ENCODE results near the gene SUCLG2.
"Not testable (repeated sequence)": the region's sequence is repeated elsewhere in the genome, so short reads cannot be mapped to it uniquely, and the experiment has no call there.

Gene SUCLG2

GRCh38 chr3:67610458-67610857, 44.0 kb downstream of the SUCLG2 start:
- DNase-seq (ENCODE audit: low read depth, low spot score) = no peak

- no peak for DNase-seq (ENCODE audit: low read depth, low spot score)
Measured at GRCh38 chr3:67609709-67610108, 44.7 kb downstream of the SUCLG2 start.

- no peak for DNase-seq (ENCODE audit: low read depth, low spot score)
Measured at GRCh38 chr3:67608034-67608433, 46.4 kb downstream of the SUCLG2 start.

DNA sequence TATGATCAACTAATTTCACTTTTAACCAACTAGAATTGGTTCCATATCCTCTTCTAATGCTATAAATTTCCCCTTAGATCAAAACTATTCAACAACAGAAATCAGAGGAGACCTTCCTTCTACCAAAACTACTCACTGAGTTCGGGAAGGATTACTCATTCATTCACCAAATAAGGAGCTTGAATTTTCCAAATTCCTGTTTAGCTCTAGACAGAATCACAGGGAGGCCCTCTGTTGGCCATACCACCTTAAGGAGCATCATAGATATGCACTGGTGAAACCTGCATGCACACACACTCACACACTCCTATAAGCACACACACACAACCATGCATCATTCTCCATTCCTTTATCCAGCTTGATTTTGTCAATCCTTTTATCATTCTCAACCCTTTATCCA, 49.0 kb downstream of the SUCLG2 start:
- DNase-seq (ENCODE audit: low read depth, low spot score) = peak; percentile 4

DNA sequence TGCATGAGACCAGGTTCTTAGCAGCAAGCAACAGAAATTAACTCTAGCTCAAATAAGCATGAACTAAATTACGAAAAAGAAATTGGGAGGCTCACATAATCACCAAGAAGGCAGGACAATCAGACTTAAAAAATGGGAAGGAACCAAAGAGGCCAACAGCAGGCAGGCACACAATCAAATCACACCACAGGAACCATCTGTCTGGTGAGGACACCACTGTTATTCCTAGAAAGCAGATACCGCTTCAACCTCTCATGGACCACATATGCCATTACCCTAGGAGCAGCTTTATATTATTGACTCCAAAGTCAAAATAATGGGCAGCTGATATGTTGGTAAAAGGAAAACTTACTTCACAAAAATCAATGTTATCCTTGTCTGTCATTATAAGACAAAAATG, 51.6 kb downstream of the SUCLG2 start:
- DNase-seq (ENCODE audit: low read depth, low spot score) = no peak

GRCh38 chr3:67601919-67602608, 52.3 kb downstream of the SUCLG2 start:
- no peak for DNase-seq (ENCODE audit: low read depth, low spot score)

- DNase-seq (ENCODE audit: low read depth, low spot score) = no peak
Measured at GRCh38 chr3:67601385-67601784, 53.0 kb downstream of the SUCLG2 start.

DNA sequence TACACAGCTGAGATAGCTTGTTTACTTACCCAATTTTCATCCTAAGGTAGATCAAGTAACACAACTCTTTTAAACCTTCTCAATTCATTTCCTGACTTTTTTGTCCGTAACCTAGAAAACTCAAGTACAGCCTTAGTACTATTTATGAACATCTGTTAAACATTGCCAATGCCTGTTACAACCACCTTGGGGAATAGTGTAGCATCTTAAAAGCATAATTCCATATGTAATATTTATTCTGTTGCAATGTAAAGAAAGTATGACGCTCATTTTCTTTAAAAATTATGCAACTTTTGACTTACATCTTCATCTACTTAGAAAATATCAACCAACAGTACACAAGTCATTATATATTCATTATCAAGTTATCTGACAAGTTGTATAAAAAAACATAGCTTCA, 54.6 kb downstream of the SUCLG2 start:
- DNase-seq (ENCODE audit: low read depth, low spot score) = no peak

- no peak for DNase-seq (ENCODE audit: low read depth, low spot score)
Measured at GRCh38 chr3:67598814-67599556, 55.4 kb downstream of the SUCLG2 start.

- no peak for DNase-seq (ENCODE audit: low read depth, low spot score)
Measured at GRCh38 chr3:67595424-67595823, 59.0 kb downstream of the SUCLG2 start.

GRCh38 chr3:67593761-67594234, 60.6 kb downstream of the SUCLG2 start:
- peak; percentile 59 for DNase-seq (ENCODE audit: low read depth, low spot score)

DNA sequence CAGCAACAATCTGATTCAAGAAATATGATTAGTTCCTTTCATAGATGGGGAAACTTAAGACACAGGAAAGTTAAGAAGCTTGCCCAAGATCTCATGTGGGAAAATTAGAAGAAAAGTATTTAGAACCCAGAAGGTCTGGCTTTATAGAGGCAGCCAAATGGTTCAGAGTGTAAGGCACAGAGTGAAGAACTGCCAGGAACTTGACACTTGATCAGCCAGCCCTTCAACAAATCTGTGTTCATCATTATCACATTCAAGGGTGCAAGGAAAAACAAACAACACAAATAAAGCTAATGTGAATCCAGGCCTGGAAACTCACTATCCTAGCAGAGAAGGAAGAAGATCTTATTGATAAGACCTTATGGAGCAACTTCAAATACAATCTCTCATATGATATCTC, 62.4 kb downstream of the SUCLG2 start:
- DNase-seq (ENCODE audit: low read depth, low spot score) = no peak

DNA sequence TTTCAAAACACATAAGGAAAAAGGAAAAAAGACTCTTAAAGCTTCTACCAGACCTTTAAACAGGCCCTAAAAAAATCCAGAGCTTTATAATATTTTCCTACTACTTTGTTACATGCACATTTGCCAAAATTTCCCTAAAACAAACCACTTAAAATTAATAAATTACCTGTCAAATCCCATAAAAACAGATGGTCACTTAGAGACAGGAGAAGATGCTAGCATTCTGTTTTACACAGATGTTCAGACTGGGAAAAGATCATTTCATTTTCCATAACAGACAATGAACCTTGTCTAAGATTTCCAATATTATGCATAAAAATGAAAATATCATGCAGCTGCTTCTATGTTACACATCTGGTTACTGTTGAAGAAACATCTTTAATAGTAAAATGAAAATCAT, 66.6 kb downstream of the SUCLG2 start:
- no peak for DNase-seq (ENCODE audit: low read depth, low spot score)

- no peak for DNase-seq (ENCODE audit: low read depth, low spot score)
Measured at GRCh38 chr3:67587301-67587700, 67.1 kb downstream of the SUCLG2 start.

- DNase-seq (ENCODE audit: low read depth, low spot score) = not testable (repeated sequence)
Measured at GRCh38 chr3:67584608-67585007, 69.8 kb downstream of the SUCLG2 start.

DNA sequence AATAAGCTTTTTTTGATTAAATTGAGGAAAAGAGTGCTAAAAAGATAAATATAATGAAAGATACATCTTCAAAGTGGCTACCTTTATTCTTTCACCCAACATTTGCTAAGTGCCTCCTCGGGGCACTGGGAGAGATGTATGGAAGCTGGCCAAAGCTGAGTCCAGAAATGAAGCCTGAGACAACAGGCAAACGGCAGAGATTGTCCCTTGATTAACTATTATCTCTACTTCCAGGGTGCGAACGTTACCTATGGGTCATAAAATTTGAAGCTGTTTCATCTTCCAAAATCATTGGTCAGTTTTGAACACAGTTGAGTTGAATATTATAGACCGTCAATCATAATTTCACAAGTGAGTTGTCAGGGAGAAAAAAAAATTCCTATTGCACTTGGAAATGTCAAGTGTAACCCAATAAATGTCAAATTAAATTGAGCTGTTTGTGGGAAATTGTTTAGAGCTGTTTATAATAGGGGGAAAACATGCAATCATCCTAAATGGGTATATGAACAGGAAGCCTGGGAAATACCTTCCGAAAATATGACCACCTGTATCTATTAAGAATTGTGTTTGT, 73.9 kb downstream of the SUCLG2 start:
- no peak for DNase-seq (ENCODE audit: low read depth, low spot score)

GRCh38 chr3:67578416-67578815, 76.0 kb downstream of the SUCLG2 start:
- peak; percentile 19 for DNase-seq (ENCODE audit: low read depth, low spot score)

DNA sequence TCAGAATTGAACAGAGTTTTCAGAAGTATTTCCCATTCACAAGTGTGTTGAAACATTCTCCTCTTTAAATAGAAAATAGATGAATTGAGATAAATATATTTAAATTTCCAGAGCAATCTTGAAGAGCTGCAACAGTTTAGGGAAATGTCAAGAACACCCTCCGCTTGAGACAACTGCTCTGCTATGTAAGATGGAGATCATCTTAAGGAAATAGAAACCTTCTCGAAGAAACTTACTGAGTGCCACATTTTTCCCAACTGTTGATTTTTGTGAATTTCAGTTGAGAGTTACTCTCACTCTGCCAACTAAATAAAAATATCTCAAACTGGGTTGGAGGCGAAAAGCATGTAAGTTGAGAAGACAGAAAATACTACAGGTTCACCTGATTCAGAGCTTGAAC, 78.0 kb downstream of the SUCLG2 start:
- DNase-seq (ENCODE audit: low read depth, low spot score) = no peak

DNA sequence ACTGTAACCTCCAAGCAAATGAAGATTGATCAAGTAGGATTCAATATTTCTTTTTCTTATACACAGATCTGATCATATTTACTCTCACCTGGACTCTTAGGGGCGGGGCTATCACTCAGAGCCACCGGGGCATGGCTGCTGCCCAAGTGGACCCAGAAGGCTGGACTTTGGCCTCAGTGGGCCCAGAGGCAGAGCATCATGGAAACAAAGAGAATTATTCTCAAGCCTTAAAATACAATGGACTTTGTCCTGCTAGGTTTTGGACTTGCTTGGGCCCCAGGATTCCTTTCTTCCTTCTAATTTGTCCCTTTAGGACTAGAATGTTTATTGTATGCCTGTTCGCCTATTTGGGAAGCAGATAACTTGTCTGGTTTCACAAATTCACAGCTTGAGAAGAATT, 85.1 kb downstream of the SUCLG2 start:
- no peak for DNase-seq (ENCODE audit: low read depth, low spot score)

DNA sequence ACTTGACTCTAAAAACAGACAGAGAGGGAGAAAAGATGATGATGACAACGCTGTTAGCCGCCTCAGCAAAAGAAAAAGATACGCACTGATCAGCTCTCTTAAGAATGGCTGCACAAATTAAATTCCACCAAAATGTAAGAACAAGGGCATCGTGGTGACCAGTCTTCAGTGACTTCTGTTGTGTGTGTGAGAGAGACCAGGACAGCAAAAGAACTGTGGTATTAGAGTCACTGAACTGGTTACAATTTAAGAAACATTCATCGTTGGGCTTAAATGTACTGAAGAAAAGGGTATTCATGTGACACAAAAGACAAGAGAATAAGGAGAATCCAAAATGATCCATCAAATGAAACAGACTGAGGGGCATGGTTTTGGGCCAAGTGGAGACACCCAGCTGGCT, 86.5 kb downstream of the SUCLG2 start:
- no peak for DNase-seq (ENCODE audit: low read depth, low spot score)

DNA sequence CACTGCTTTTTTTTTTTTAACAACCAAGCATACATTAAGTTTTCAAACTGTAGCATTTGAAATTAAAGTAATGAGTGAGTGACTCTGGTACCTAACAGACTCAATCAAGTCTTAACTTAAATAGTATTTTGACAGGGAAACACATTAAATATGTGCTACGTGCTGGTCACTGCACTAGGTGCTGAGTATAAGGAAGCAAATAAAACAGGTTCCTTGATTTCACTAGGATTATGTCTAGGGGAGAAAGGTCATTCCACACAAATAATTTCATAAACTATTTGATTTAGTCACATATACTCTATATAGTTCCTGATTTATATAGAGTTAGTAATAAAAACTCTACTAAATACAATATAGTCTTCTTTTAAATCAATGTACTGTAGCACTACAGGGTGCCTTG, 89.4 kb downstream of the SUCLG2 start:
- DNase-seq (ENCODE audit: low read depth, low spot score) = no peak

DNA sequence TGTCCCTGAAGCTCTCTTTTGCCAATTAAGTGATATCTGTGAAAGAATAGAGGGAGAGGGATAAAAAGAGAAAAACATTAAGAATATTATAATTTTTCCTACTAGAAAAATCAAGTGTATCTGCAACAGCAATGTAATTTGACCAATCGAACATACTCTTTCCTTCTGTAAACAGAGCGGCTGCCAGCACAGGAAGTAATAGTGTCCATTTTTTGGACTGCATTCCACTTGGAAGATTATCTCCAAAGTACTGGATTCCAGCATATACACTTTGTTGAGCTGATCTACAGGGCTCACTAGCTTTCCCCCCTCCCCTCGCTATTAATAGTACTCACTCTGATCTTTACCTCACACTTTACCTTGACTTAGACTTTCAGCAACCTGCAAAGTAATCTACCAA, 90.4 kb downstream of the SUCLG2 start:
- DNase-seq (ENCODE audit: low read depth, low spot score) = no peak

All from ELF-1 (cell line).